Astrocyte of the hippocampus (primary cell): ENCODE measurements around the gene PTH1R.
"Not testable (repeated sequence)": the region's sequence is repeated elsewhere in the genome, so short reads cannot be mapped to it uniquely, and the experiment has no call there.

Experiments
- DNase-seq: peaks from one replicate; pipeline ENCODE4 v3.0.0; 2011; ENCODE audit warnings: low read depth, low spot score

The PTH1R gene

GRCh38 chr3:46899151-46900006 is 21.9 kb downstream of the PTH1R start:
- no peak for DNase-seq

DNA sequence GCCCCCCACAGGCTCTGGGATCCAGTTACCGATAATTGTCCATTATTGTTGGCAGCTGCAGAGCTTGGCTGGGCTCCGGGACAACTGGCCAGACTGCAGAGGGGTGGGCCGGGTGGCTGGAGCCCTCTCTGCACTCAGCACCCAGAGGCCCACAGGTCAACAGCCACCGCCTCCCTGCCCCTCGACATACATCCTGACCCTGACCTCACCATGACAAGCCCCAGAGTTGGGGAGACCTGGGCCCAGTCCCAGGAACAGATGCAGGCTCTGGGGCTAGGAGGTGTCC is 22.4 kb downstream of the PTH1R start:
- DNase-seq, result no peak

- DNase-seq, result no peak
Measured at GRCh38 chr3:46900356-46900755, 22.8 kb downstream of the PTH1R start.

- no peak for DNase-seq
Measured at GRCh38 chr3:46901061-46901460, 23.5 kb downstream of the PTH1R start.

DNA sequence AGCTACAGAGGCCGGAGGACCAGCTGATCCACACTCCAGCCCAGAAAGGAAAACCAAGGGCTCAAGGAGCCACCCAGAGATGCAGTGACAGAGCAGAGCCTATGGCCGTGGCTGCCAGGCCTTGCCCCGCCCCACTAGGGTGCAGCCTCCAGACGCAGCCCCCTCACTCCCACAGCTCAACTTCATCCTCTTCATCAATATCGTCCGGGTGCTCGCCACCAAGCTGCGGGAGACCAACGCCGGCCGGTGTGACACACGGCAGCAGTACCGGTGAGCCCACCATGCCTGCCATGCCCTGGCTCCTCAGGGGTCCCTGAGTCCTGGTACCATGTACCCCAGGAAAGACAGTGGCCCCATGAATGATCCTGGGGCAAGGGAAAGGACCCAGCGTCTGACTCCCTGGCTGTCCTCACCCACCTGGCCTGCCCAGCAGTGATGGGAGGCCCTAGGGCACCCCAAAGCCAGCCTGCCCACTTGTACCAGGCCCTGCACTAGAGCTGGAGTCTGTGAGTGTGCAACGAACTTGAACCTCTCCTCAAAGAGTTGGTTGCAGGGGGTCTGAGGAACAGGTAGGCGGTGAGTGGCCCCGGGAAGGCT is 24.2 kb downstream of the PTH1R start:
- DNase-seq, result no peak

- no peak for DNase-seq
Measured at GRCh38 chr3:46902188-46902631, 24.7 kb downstream of the PTH1R start.

DNA sequence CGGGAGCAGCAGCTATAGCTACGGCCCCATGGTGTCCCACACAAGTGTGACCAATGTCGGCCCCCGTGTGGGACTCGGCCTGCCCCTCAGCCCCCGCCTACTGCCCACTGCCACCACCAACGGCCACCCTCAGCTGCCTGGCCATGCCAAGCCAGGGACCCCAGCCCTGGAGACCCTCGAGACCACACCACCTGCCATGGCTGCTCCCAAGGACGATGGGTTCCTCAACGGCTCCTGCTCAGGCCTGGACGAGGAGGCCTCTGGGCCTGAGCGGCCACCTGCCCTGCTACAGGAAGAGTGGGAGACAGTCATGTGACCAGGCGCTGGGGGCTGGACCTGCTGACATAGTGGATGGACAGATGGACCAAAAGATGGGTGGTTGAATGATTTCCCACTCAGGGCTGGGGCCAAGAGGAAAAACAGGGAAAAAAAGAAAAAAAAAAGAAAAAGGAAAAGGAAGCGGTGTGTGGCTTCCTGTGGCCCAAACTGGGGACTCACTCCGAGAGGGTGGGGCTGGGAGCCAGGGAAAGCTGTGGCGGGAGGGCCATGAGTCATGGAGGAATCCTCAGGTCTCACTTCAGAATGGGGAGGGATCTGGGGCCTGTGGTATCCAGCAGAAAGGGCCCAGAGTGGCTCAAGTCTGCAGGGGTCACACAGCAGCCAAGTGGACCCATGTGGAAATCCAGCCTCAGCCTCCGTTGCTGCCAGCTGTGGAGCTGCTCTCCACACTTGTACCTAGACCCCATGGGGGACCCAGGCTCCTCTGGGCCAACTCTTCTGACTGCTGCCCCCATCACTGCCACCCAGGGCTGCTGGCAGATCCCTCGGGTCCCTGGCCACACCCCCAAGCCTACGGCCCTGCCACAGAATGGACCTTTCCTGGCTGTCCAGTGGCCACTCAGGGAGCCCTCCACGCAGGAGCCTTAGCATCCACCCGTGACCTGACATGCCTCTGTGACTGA is 26.1 kb downstream of the PTH1R start:
- DNase-seq, result peak; percentile 58

DNA sequence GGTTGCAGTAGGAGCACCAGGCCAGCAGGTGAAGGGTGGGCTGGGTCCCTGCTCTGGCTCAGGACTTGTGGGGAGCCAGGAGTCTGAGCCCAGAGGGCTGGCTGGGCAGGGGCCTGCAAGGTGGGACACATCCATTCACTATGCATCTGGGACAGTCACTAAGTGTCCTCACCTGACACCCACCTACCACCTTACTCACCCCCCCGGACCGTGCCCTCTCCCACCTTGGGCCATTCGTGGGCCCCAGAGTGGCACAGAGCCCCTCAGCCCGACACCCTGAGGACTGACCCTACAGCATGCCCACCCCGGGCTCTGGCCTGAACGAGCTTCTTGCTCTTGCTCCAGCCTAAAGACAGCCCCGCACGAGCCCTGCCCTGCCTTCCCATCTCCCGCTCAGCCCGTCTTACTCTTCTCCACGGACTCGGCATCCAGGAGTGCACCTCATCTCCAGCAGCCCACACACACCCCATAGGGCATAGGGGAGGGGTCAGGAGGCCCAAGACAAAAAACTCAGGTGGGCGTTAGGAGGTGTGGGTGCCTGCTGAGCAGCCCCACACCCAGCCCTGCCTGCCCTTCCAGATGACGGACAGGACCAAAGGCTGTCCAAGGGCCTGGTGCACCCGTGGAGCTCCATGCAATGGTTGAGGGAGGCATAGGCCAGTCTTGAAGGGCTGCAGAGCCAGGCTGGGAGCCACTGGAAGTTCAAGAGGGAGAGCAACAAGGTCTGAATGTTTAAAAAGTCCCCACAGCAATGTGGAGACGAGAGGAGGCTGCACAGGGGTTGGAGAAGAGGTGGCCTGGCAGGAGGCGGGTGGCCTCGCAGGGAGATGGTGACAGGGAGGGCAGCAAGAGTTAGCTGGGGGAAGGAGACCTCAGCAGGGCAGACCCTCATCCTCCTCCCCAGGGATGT is 27.0 kb downstream of the PTH1R start:
- no peak for DNase-seq

GRCh38 chr3:46905213-46905560 is 27.7 kb downstream of the PTH1R start:
- DNase-seq, result no peak

DNA sequence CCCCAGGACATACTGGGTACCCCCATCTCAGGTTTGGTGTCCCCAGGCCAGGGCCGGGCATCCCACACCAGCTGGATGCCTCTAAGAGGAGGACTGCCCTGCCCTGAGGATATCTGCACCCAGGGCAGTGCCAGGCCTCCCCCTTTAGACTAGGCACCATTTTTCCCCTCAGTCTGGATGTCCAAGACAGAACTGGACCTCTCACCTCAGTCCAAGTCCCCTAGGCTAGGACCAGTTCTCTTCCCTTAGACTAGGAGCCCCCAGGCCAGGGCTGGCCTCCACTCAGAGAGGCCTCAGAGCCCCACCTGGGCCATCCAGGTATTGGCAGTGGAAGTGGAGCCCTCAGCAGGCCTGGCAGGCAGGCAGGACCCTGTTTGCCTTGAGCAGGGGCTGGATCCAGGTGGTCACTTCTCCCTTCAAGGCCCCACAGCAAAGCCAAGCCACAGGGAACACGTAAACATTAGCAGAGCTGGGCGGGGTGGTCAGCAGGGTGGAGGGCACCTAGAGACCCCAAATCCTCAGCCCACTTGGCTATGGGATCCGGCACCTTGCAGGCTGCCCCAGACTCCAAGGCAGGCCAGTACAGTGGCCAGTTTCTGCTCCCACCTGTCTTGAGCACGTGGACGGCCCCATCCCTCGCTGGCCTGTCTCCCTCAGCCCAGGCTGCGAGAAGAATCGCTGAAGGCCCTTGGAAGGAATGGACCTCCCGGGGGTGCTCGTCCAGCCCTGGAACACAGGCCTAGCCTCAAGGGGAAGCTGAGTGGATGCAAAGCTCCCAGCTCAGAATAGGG is 28.3 kb downstream of the PTH1R start:
- DNase-seq, result no peak

DNA sequence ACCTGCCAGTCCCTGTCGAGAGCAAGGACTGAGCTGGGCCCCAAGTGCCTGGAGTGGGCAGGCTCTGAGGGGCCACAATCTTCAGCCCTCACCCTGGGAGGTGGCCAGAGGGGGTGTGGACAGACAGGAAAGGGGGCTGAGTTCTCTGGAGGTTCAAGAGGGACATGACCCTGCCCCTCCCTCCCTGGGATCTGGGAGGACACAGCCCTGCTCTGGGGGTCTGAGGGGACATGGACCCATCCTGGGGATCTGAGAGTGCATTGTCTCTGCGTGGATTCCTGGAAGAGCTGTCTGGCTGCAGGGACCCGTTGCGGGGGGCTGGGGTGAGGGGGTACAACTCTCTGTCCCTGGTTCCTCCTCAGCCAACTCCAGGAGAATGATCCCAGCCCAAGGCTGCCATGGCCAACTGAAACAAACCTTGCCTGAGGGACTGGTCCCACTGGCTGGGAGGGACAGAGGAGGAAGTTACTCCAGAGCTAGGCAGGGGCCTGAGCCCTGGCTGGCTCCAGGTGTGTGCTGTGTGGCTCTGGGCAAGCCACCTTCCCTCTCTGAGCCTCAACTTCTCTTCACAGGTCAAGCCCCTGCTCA is 29.0 kb downstream of the PTH1R start:
- DNase-seq, result no peak

DNA sequence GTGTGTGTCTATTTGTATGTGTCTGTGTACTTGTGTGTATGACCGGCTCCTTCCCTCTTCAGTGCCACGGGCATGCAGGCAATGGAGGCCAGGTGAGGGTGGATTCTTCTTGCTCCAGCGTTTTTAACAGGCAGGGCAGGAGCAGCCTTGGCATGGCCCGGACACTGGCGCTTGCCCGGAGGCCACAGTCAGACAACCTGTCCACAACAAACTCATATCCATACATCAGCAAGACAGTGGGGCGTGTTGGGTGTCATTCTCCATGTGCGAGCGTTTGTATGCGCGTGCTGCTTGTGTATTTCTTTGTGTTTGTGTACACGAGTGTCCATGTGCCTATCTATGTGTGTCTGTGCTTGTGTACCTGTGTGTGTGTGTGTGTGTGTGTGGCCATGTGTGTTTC is 29.8 kb downstream of the PTH1R start:
- DNase-seq, result no peak

- no peak for DNase-seq
Measured at GRCh38 chr3:46907960-46908293, 30.4 kb downstream of the PTH1R start.

GRCh38 chr3:46908294-46908985 is 30.9 kb downstream of the PTH1R start:
- DNase-seq, result peak; percentile 82

GRCh38 chr3:46908986-46909534 is 31.5 kb downstream of the PTH1R start:
- no peak for DNase-seq

DNA sequence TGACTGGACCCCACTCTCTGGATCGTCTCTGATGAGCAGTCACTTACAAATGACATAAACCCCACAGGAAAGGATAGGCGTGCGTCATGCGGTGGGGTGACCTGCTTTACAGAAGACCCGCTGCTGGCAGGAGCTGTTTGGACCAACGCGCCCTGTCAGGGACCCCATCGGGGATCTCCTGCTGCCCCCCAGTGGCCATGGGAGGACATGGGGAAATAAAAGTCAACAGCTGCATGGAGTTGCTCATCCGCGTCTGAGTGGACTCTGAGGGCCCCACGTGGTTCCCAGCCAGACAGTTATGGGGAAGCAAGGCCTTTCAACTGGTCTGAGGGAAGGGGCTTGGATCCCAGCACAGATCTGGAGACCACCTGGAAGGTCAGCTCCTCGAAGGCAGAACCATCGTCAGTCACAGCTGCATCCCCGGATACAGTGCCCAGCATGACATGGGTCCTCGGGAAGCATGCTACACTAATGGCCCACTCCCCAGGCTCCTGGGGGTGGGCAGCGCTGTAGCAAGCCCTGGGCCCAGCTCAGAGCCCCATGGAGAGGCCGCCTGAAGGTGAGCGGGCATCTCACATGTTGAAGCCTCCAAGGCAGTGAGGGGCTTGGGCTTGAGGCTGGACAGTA is 32.1 kb downstream of the PTH1R start:
- DNase-seq, result peak; percentile 89

DNA sequence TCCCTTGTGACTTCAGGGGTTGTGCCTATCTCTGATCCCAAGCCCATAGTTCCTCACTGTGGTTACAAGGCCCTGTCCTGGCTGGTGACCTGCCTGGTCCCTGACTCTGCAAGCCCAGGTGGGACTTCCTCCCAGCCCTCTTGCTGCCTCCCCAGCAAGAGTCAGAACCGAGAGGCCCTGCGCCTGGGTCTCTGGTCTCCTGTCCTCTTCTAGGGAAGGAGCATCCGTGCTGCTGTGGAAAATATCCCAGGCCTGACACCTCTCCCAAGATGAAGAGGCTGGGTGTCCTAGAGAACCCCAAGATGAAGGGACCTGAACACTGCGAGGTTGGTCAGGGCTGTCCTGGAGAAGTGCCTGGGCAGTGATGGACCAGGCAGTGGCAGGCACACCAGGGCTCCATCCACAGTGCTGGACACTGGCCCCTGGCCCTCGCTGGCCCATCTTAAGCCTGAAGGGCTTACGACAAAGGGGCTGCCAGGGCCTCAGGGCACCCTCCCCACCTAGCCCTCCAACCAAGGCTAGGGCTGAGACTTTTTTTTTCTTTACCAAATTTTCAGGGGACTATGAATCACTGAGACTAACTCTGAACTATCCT is 32.7 kb downstream of the PTH1R start:
- DNase-seq, result no peak

GRCh38 chr3:46910914-46911313 is 33.4 kb downstream of the PTH1R start:
- DNase-seq, result not testable (repeated sequence)
